Stimulated activated CD8-positive, alpha-beta memory T cell treated with anti-CD3 and anti-CD28 coated beads, Interleukin-7, amount 100 ng/mL, for 48 hours (primary cell): ENCODE measurements around the gene RBMS1.

Experiments
- DNase-seq, 2 donors: peaks; one replicate each; pipeline ENCODE4 v3.0.0-alpha.2; 2020; ENCODE audit warnings: low read depth in 1 of 2; ENCODE audit errors: extremely low read depth in 1 of 2

RBMS1 gene

DNA sequence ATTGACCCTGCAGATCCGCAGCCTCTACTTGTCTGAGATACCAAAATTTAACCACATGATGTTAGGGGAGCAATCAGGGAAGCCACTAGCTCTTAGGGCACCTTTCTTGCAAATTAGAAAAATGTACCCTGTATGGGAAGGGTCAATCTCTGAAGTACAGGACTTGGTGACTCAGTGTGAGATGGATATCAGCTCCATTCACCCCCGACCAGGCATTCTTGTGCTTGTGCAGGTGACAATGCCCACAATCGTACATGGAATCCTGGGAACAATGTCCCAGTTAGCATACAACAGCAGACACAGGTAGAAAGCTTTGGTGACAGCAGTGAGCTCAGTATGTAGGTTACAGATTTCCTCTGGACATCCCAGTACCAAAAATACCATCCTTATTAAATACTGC, 155.9 kb downstream of the RBMS1 start:
- no peak for DNase-seq

- DNase-seq: no peak
Measured at GRCh38 chr2:160336635-160337034, 157.0 kb downstream of the RBMS1 start.

DNA sequence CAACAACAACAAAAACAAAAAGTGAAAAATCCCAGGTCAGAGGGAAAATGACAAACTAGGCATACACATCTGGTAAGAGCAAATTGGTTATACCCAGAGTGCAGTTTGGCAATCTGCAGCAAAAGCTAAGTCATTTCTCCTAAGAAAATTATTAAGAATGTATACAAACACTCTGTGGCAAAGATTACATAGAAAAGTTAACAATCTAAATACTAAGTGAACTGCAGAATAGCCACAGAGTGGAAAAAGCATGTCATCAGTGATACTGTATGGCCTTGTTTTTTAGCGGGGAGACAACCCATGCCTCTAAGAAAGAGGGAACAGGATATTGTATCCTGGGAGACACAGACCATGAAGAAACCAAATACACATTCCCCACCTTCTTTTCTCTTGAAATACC, 157.5 kb downstream of the RBMS1 start:
- no peak for DNase-seq

DNA sequence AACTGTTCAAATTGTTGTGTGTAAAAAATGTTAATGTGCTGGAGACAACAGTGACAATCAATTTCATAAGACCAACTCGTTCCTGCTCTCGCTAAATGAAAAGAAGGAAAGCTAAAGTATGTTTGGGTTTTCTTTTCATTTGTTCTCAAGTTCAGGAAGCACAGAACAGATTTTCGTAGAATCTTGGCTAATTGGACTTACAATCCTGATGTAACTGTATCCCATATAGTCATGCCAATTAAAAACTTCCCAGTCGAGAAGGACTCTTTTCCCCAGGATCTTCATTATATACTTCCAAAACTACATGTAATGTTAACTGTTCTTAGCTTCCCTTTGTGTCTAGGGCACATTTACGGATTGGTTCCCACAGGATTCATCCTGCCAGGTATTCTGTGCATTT, 158.2 kb downstream of the RBMS1 start:
- DNase-seq: no peak

- no peak for DNase-seq
Measured at GRCh38 chr2:160334028-160334741, 159.4 kb downstream of the RBMS1 start.

- no peak for DNase-seq
Measured at GRCh38 chr2:160333324-160334027, 160.1 kb downstream of the RBMS1 start.

DNA sequence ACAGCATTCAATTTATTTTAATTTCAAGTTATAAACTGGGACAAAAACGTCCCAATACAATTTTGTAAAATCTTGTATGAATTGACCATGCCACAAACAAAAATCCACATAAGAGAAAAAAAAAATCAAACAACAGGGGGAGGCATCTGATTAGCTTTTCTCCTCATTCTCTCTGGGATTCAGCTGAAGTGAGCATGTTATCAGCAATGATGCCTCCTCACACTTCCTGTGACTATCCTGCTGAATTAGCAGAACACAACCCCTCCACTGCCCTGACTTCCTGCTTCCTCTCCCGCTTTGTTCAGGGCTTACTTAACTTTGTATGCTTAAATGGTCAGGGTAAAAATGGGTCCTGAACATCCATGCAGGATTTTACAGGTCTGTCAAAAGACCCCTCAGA, 161.3 kb downstream of the RBMS1 start:
- no peak for DNase-seq

- DNase-seq: no peak
Measured at GRCh38 chr2:160331258-160332025, 162.2 kb downstream of the RBMS1 start.

DNA sequence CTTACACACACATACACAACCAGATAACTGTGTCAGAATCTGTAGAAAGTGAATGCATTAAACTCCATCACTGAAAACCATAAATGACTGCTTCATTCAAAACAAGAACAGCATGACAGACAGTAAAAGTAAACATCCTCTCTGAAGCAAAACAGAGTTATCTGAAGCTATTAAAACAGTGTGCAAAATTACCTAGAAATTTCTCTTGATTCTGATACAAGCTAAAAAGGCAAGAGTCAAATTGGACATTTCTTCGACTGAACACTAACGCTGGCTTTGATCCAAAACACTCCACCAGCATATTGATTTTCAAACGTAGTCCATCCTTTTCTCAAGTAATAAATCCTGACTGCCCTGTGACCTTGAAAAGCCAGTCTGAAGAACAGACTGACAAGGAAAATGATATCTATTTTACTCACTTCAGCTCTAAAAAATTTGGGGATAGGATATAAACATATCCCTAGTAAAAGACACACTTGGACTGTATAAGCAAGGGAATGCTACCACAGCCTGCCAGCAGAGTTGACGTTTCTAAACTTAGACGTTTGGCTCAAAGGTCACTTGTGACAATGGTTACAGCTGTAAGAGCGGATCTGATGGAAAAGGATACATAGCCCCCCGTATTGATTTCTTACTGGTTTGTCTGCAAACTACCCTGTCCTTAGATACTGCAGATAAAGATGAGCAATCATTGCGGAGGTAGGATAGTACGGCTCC, 164.6 kb downstream of the RBMS1 start:
- DNase-seq: no peak

GRCh38 chr2:160326786-160327185, 166.8 kb downstream of the RBMS1 start:
- no peak for DNase-seq

- no peak for DNase-seq
Measured at GRCh38 chr2:160325418-160325817, 168.2 kb downstream of the RBMS1 start.

DNA sequence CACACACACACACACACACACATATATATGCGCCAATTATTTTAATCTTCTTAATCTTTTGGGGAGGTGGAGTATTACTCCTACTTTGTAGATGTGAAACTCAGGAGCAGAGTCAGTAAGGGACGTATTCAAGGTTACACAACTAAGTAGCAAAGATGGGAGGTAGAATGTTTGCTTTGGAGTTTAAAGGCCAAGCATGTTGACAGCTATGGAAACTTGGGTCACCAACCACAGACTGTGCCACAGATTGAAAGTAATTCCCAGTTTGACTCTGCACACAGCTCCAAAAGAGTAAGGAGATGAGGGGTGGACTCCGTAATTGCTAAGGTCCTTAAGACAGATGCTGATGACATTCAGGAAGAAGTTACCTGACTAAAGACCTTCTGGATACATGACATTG, 168.7 kb downstream of the RBMS1 start:
- DNase-seq: no peak

GRCh38 chr2:160324161-160324800, 169.3 kb downstream of the RBMS1 start:
- DNase-seq: no peak

DNA sequence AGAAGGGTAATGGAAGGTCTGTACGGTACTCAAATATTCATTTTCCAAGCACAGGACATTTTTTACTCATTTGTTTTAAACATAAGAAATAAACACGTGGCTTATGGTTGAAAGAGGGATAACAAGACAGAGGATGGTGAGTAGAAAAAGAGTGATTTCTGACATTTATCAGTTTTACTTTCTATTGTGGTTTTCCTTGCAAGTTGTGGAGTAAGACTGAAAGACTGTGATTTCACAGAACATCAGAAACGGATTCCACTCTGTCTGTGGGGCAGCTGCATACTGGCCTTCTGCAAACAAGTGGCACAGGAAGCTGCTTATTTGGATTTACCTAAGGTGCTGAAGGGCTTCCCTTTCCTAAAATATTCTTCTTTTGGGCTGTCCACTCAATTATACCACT, 171.3 kb downstream of the RBMS1 start:
- DNase-seq: no peak

- DNase-seq: no peak
Measured at GRCh38 chr2:160321006-160321405, 172.6 kb downstream of the RBMS1 start.

DNA sequence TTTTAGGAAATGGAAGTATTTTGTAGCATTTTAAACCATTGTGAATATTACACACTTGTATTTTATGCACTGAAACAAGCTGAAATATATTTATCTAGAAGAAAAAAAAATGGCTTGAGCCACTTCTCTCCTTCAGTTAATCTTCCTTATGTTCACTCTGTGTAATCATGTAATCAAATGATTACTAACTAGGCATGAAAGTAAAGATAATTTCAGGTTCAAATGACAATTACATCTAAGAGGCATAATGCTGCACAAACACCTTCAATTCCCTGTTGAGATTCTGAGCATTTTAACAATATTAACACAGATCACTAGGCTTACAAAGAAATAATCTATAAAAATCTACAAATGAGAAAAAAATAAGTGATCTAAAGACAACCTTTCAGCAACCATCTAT, 173.9 kb downstream of the RBMS1 start:
- DNase-seq: no peak

- no peak for DNase-seq
Measured at GRCh38 chr2:160318218-160318617, 175.4 kb downstream of the RBMS1 start.

DNA sequence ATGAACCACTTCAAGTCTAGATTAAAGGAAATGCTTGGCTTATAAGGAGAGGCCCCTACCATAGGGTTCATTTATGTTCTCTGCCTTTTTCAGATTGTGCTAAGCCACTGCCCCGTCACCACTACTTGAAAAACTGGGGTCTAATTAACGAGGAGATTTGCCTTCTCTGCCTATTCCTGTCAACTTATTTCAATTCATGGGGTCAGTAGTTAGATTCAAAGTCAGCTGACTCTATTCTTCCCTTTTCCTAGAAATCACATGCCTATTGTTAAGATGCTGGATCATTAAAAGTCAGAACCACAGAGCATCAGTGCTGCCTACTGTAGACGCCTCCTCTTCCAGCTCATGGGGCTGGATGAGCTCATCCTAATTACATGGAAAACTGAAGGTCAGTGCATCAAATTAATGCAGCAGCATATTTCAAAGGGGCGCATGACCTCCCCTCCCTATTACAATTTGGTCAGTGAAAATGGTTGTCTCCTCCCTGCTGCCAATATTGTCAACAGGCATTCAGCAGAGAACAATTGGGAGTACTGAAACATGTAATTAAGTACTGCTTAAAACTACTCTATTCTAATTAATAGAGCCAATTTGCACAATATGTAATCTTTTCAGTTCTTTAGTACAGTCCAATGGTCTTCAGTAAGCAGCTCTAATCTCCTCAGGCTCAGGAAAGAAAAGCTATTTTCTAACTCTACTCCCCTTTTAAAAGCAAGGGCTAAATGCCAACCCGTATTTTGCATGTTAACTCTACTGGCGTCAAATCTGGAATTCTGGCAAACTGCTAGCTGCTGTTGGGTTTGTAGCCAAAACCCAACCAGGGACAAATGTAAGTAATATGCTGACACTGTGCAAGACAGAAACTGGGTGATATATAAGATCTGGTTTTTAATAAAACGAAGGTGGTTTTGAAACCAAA, 176.2 kb downstream of the RBMS1 start:
- DNase-seq: no peak

- no peak for DNase-seq
Measured at GRCh38 chr2:160315337-160315736, 178.3 kb downstream of the RBMS1 start.
